ENCODE measurements around the gene STX18. TPM values are rescaled to one million over a fixed set of nuclear protein-coding genes. Genes with fewer than 3 reads are reported as not detected.

The STX18 gene
- total RNA-seq, 1 experiment from 2014 or later, result 20.9 TPM

- peaks cover 14% of the 10 kb centered on the region for H3K4me1 ChIP-seq (ENCODE audit: insufficient read depth, low read length)
- H3K56ac ChIP-seq (ENCODE audit: insufficient read length, low read depth, low read length), result no peak overlapping the region
- H4K8ac ChIP-seq (replicated peaks; ENCODE audit: insufficient read length, low read depth, low read length), result no peak overlapping the region
- no peak overlapping the region for H2AK5ac ChIP-seq (ENCODE audit: insufficient read length, low read length)
- no peak overlapping the region for H2AFZ ChIP-seq (ENCODE audit: low read length)
- no peaks in the 10 kb centered on the region for H4K20me1 ChIP-seq (ENCODE audit: control insufficient read depth, insufficient read depth, insufficient read length)
- H3K9me3 Mint-ChIP-seq, result no peaks in the 10 kb centered on the region
- no peak overlapping the region for H2BK5ac ChIP-seq (ENCODE audit: insufficient read length, low read length)
- no peak overlapping the region for H2BK15ac ChIP-seq (ENCODE audit: low read depth, low read length)
- H3K27ac ChIP-seq (ENCODE audit: insufficient read length, low read depth, low read length), result no peak overlapping the region
- H3K27me3 Mint-ChIP-seq (ENCODE audit: low read depth), result no peaks in the 10 kb centered on the region; the same call in 1 of the 2 replicates
- H2BK12ac ChIP-seq (ENCODE audit: insufficient read length, low read depth, low read length), result no peak overlapping the region
- no peaks in the 10 kb centered on the region for H3K27me3 ChIP-seq (ENCODE audit: insufficient read depth, low read length)
- peaks cover 16 to 17% of the 10 kb centered on the region in 2 experiments for H3K4me1 Mint-ChIP-seq
- H3K14ac ChIP-seq (ENCODE audit: insufficient read depth, low read length), result no peak overlapping the region
- no peak for TF ChIP-seq CTCF (conservative IDR thresholded peaks at IDR 0.05)
- H3K4me3 Mint-ChIP-seq, result no peak overlapping the region
- H3K23ac ChIP-seq (ENCODE audit: insufficient read length, low read depth, low read length), result no peak overlapping the region
- no peak overlapping the region for H2BK120ac ChIP-seq (ENCODE audit: low read depth, low read length, poor library complexity, severe bottlenecking)
- no peaks in the 10 kb centered on the region for H3K79me2 ChIP-seq (ENCODE audit: insufficient read depth, low read length)
- H3K27ac Mint-ChIP-seq, result no peak overlapping the region; a peak in 1 of 7 replicates
- H3K9me3 ChIP-seq (ENCODE audit: control insufficient read depth, low read depth, low read length), result no peaks in the 10 kb centered on the region
- H4K91ac ChIP-seq (ENCODE audit: insufficient read length, low read depth, low read length), result no peak overlapping the region
- H3K4me2 ChIP-seq (ENCODE audit: insufficient read depth, insufficient read length, low read length), result no peak overlapping the region
- no peak overlapping the region for H3K4ac ChIP-seq (ENCODE audit: low read depth, low read length)
- no peaks in the 10 kb centered on the region for H3K23me2 ChIP-seq (ENCODE audit: insufficient read length, low read depth, low read length, poor library complexity, severe bottlenecking)
- DNase-seq, result no peak
- H3T11ph ChIP-seq (ENCODE audit: low read length), result no peak overlapping the region
- no peak overlapping the region for H3K9ac ChIP-seq (ENCODE audit: extremely low read depth, insufficient read length, low read length)
- WGBS (ENCODE audit: extremely low coverage, insufficient read length, low lambda C conversion rate), result no CpG with 5 or more reads among the region's 11 CpGs
- H3K36me3 Mint-ChIP-seq (ENCODE audit: insufficient read depth in 1 of 3, low read depth in 3 of 3), result peaks cover 4 to 7% (median 5%) of the 10 kb centered on the region in 3 experiments; a peak in 4 of 7 replicates
- no peak overlapping the region for H4K5ac ChIP-seq (ENCODE audit: insufficient read length, low read depth, low read length)
- H2BK20ac ChIP-seq (ENCODE audit: low read depth, low read length, poor library complexity, severe bottlenecking), result no peak overlapping the region
- no peaks in the 10 kb centered on the region for H3K79me1 ChIP-seq (ENCODE audit: insufficient read depth, low read depth, low read length, poor library complexity, severe bottlenecking)
- H3K18ac ChIP-seq (ENCODE audit: insufficient read length, low read depth, low read length), result no peak overlapping the region
Observed at GRCh38 chr4:4432341-4433125, 109.3 kb downstream of the STX18 start.
